GM15510 (cell line): ENCODE measurements around the gene GALNT13.

Experiments used
- POLR2A ChIP-seq: IDR thresholded peaks from 3 replicates; pipeline ENCODE4 v1.6.1; 2011; ENCODE audit warnings: borderline replicate concordance; ENCODE audit not compliant: insufficient read length; ENCODE audit errors: extremely low read depth

GALNT13 gene

GRCh38 chr2:154403242-154403790 lies 531.6 kb downstream of the GALNT13 start:
- no peak for TF ChIP-seq POLR2A

- TF ChIP-seq POLR2A, result no peak
These were observed 537.1 kb downstream of the GALNT13 start for GRCh38 chr2:154408786-154409185.

- no peak for TF ChIP-seq POLR2A
These were observed 550.5 kb downstream of the GALNT13 start for GRCh38 chr2:154422251-154422650.

- TF ChIP-seq POLR2A, result no peak
These were observed 554.3 kb downstream of the GALNT13 start for GRCh38 chr2:154425994-154426393.

GRCh38 chr2:154427453-154427852 lies 555.7 kb downstream of the GALNT13 start:
- TF ChIP-seq POLR2A, result no peak

- TF ChIP-seq POLR2A, result no peak
These were observed 556.3 kb downstream of the GALNT13 start for GRCh38 chr2:154428022-154428421.

GRCh38 chr2:154433010-154433409 lies 561.3 kb downstream of the GALNT13 start:
- TF ChIP-seq POLR2A, result no peak

GRCh38 chr2:154437104-154437503 lies 565.4 kb downstream of the GALNT13 start:
- TF ChIP-seq POLR2A, result no peak

GRCh38 chr2:154439156-154439555 lies 567.4 kb downstream of the GALNT13 start:
- no peak for TF ChIP-seq POLR2A

GRCh38 chr2:154443919-154444318 lies 572.2 kb downstream of the GALNT13 start:
- TF ChIP-seq POLR2A, result no peak

- no peak for TF ChIP-seq POLR2A
These were observed 574.6 kb downstream of the GALNT13 start for GRCh38 chr2:154446324-154446723.

GRCh38 chr2:154447727-154448418 lies 576.2 kb downstream of the GALNT13 start:
- TF ChIP-seq POLR2A, result no peak

GRCh38 chr2:154449951-154450658 lies 578.4 kb downstream of the GALNT13 start:
- TF ChIP-seq POLR2A, result no peak

GRCh38 chr2:154452471-154452870 lies 580.7 kb downstream of the GALNT13 start:
- TF ChIP-seq POLR2A, result no peak

- no peak for TF ChIP-seq POLR2A
These were observed 581.3 kb downstream of the GALNT13 start for GRCh38 chr2:154452906-154453493.

- TF ChIP-seq POLR2A, result no peak
These were observed 583.4 kb downstream of the GALNT13 start for GRCh38 chr2:154455166-154455565.

GRCh38 chr2:154455866-154456265 lies 584.1 kb downstream of the GALNT13 start:
- no peak for TF ChIP-seq POLR2A

- no peak for TF ChIP-seq POLR2A
These were observed 585.6 kb downstream of the GALNT13 start for GRCh38 chr2:154457286-154457685.
